Measurements from ENCODE around the gene FBXO34. TPM values are rescaled to one million over a fixed set of nuclear protein-coding genes. Genes with fewer than 3 reads are reported as not detected.

Gene FBXO34
- total RNA-seq, 1 donor: 24.6 TPM

DNA sequence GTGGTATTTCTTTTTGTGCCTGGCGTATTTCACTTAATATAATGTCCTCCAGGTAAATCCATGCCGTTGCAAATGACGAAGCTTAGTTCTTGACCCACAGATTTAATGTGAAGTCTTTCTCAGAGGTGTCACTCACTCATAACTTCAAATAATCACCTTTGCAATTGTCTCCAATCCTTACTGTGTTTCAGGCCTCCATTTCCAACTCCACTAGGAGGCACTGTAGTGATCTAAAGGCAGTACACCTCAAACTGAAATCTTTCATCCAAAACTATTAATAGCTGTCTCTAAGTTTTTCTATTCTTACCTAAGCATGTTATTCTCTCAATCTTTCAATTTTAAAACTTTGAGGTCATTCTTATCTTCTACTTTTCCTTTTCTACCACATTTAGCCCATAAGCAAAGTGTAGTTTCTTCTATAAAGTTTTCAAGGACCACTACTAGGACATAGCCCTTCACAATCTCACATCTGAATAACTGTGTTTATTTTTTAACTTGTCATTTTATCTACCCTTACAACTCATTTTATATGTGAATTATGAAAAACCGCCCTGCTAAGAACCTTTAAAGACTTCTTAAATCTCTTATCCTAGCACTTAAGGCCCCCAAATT is 25.5 kb upstream of the FBXO34 start:
- no peak overlapping the region for H3K4me2 ChIP-seq (ENCODE audit: insufficient read depth, low read length)
- H3K27me3 ChIP-seq (ENCODE audit: insufficient read depth, low read length): peaks cover 40% of the 10 kb centered on the region
- no peaks in the 10 kb centered on the region for H3K4me1 ChIP-seq (ENCODE audit: insufficient read depth, low read length)
- H4K20me1 ChIP-seq (ENCODE audit: insufficient read depth, low read length): no peaks in the 10 kb centered on the region
- TF ChIP-seq, protein P1, sequence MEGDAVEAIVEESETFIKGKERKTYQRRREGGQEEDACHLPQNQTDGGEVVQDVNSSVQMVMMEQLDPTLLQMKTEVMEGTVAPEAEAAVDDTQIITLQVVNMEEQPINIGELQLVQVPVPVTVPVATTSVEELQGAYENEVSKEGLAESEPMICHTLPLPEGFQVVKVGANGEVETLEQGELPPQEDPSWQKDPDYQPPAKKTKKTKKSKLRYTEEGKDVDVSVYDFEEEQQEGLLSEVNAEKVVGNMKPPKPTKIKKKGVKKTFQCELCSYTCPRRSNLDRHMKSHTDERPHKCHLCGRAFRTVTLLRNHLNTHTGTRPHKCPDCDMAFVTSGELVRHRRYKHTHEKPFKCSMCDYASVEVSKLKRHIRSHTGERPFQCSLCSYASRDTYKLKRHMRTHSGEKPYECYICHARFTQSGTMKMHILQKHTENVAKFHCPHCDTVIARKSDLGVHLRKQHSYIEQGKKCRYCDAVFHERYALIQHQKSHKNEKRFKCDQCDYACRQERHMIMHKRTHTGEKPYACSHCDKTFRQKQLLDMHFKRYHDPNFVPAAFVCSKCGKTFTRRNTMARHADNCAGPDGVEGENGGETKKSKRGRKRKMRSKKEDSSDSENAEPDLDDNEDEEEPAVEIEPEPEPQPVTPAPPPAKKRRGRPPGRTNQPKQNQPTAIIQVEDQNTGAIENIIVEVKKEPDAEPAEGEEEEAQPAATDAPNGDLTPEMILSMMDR (IDR thresholded peaks at IDR 0.05; ENCODE audit: extremely low read depth, low read depth, low read length): peak; percentile 78
- no peak overlapping the region for H3K27ac ChIP-seq (ENCODE audit: low read depth, low read length)
- DNase-seq (ENCODE audit: insufficient read length, low spot score, missing footprints): peak; percentile 77
- H2AFZ ChIP-seq (ENCODE audit: low read length): no peak overlapping the region
- no peak overlapping the region for H3K4me3 ChIP-seq (ENCODE audit: insufficient read depth, low read length)
- no peaks in the 10 kb centered on the region for H3K79me2 ChIP-seq (ENCODE audit: insufficient read depth, low read length)
- no peaks in the 10 kb centered on the region for H3K36me3 ChIP-seq (ENCODE audit: insufficient read depth, low read length)
- no peaks in the 10 kb centered on the region for H3K9me3 ChIP-seq (ENCODE audit: low read depth, low read length)

DNA sequence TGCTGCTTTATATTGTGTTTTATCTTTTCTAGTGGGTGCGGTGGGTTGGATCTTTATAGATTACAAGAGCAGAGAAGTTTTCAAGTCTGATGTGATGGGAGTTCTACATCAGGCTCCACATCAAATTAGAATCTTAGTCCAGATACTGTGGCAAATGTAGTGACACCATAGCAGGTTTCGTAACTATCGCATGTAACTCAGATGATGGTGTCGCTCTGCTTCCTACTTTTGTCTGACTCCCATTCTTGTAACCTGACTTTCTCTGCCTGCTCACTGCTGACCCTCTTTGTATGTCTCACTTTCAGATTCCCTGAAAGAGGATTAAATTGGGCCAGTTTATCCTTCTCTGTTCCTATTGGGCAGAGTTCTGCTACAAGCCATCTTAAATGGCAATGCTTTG is 22.8 kb upstream of the FBXO34 start:
- TF ChIP-seq, protein P1 (IDR thresholded peaks at IDR 0.05; ENCODE audit: extremely low read depth, low read depth, low read length): no peak
- peaks cover 26% of the 10 kb centered on the region for H3K27me3 ChIP-seq (ENCODE audit: insufficient read depth, low read length)
- H3K27ac ChIP-seq (ENCODE audit: low read depth, low read length): no peak overlapping the region
- no peak overlapping the region for H2AFZ ChIP-seq (ENCODE audit: low read length)
- H3K4me1 ChIP-seq (ENCODE audit: insufficient read depth, low read length): no peaks in the 10 kb centered on the region
- no peaks in the 10 kb centered on the region for H3K79me2 ChIP-seq (ENCODE audit: insufficient read depth, low read length)
- H4K20me1 ChIP-seq (ENCODE audit: insufficient read depth, low read length): no peaks in the 10 kb centered on the region
- no peaks in the 10 kb centered on the region for H3K36me3 ChIP-seq (ENCODE audit: insufficient read depth, low read length)
- H3K9me3 ChIP-seq (ENCODE audit: low read depth, low read length): no peaks in the 10 kb centered on the region
- no peak overlapping the region for H3K4me2 ChIP-seq (ENCODE audit: insufficient read depth, low read length)
- H3K4me3 ChIP-seq (ENCODE audit: insufficient read depth, low read length): no peak overlapping the region
- no peak for DNase-seq (ENCODE audit: insufficient read length, low spot score, missing footprints)

DNA sequence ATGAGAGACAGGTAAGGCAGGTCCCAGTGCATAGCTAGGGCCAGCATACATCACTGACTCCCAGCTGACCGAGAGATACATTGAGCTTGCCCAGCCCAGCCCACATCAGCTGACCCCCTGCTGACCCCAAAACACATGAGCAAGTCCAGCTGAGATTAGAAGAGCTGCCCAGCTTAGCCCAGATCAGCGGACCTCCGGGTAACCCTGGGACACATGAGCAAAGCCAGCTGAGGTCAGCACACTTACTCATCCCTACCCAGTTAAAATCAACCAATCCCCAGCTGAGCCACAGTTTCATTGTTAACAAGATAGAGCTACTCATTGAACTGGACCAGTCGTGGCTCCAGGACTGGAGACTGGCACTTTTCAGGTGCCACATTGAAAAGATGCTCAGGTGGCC is 21.8 kb upstream of the FBXO34 start:
- no peaks in the 10 kb centered on the region for H4K20me1 ChIP-seq (ENCODE audit: insufficient read depth, low read length)
- peak overlapping the region; percentile 49 for H2AFZ ChIP-seq (ENCODE audit: low read length)
- peaks cover 24% of the 10 kb centered on the region for H3K27me3 ChIP-seq (ENCODE audit: insufficient read depth, low read length)
- no peak overlapping the region for H3K27ac ChIP-seq (ENCODE audit: low read depth, low read length)
- H3K4me1 ChIP-seq (ENCODE audit: insufficient read depth, low read length): no peaks in the 10 kb centered on the region
- H3K4me2 ChIP-seq (ENCODE audit: insufficient read depth, low read length): peak overlapping the region; percentile 13
- no peaks in the 10 kb centered on the region for H3K36me3 ChIP-seq (ENCODE audit: insufficient read depth, low read length)
- DNase-seq (ENCODE audit: insufficient read length, low spot score, missing footprints): peak; percentile 91
- no peaks in the 10 kb centered on the region for H3K9me3 ChIP-seq (ENCODE audit: low read depth, low read length)
- TF ChIP-seq, protein P1 (IDR thresholded peaks at IDR 0.05; ENCODE audit: extremely low read depth, low read depth, low read length): no peak
- H3K4me3 ChIP-seq (ENCODE audit: insufficient read depth, low read length): no peak overlapping the region
- H3K79me2 ChIP-seq (ENCODE audit: insufficient read depth, low read length): no peaks in the 10 kb centered on the region

DNA sequence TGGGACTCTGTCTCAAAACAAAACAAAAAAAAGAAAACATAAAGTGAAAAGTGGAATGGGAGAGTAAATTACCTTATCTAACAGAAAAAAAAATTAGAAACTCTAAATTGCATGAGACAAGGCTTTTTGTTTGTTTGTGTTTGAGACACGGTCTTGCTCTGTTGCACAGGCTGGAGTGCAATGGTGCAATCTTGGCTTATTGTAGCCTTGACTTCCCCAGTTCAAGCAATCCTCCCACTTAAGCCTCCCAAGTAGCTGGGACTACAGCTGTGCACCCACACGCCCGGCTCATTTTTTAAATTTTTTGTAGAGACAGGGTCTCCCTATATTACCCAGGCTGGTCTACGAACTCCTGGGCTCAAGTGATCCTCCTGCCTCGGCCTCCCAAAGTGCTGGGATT is 17.9 kb upstream of the FBXO34 start:
- no peak for DNase-seq (ENCODE audit: insufficient read length, low spot score, missing footprints)
- TF ChIP-seq, protein P1 (IDR thresholded peaks at IDR 0.05; ENCODE audit: extremely low read depth, low read depth, low read length): no peak
- Histone ChIP-seq H3K4me1 (ENCODE audit: insufficient read depth, low read length) (no peaks in the 10 kb centered on the region), H3K4me3 (ENCODE audit: insufficient read depth, low read length) (no peak overlapping the region), H3K36me3 (ENCODE audit: insufficient read depth, low read length) (no peaks in the 10 kb centered on the region), H3K27ac (ENCODE audit: low read depth, low read length) (no peak overlapping the region), H3K79me2 (ENCODE audit: insufficient read depth, low read length) (no peaks in the 10 kb centered on the region), H3K27me3 (ENCODE audit: insufficient read depth, low read length) (peaks cover 35% of the 10 kb centered on the region), H4K20me1 (ENCODE audit: insufficient read depth, low read length) (no peaks in the 10 kb centered on the region), H3K9me3 (ENCODE audit: low read depth, low read length) (no peaks in the 10 kb centered on the region), H2AFZ (ENCODE audit: low read length) (no peak overlapping the region), H3K4me2 (ENCODE audit: insufficient read depth, low read length) (no peak overlapping the region)
